Ureter (tissue), 1 donor: Measurements from ENCODE around the gene PLA2G4E. TPM values are rescaled to one million over a fixed set of nuclear protein-coding genes. Genes with fewer than 3 reads are reported as not detected.

Experiments
- DNase-seq: peaks from one replicate; pipeline ENCODE4 v3.0.0-alpha.2; 2020; ENCODE audit warnings: low spot score
- total RNA-seq: library from RNA; stranded (reverse); gene quantifications from one replicate; pipeline ENCODE4 v1.2.4, GENCODE V29; 2023
- donor health status: DM: yes; HTN: yes; CAD: no.

Gene PLA2G4E
- total RNA-seq, 1 donor from 2014 or later, result 0.34 TPM

DNA sequence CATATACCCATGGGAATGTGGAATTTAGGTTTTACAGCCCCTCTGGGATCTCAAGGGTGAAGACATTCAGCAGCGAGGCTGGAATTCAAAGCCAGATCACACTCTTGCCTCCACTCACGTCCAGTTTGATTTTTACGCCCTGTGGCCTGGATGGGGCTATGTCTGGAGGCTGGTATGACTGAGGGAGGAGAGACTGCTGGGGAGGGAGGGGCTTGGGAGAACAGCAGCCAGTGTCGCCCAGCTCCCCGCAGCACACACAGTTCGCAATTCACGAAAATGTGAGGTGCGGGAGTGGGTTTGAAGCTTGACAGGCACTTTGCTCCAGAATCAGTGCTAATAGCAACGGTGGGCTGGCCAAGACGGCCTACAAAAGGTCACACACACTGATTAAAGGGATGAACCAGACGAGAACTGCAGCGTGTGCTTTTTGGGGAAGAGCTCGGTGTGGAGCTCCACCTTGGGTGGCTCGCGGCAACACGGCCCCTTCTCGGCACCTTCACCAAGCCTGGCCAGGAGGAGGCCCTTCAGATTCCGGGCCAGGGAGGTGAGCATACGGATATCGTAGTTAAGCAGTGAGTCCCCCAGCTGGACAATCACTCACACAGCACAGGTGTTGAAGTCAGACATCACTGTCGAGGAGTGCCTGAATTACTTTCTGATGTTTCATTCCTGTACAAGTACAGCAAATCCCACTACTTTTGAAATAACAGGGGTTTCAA lies 64.9 kb downstream of the PLA2G4E start:
- no peak for DNase-seq

DNA sequence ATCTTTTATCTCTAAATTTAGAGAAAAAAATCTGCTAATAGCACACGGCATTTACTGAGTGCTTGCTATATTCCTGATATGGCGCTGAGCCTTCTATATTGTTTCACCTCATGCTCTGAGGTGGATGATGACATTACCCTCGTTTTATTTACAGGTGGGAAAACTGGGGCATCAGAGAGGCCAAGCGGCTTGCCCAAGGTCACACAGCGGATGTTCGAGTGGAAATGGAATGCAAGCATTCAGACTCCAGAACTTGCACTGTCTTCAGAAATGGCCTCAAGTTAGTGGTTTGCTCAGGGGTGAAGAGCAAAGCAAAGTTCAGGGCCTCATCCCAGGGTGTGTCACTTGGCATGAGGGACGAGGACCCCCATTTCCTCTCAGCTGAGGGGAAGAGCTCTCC lies 65.7 kb downstream of the PLA2G4E start:
- DNase-seq, result no peak

DNA sequence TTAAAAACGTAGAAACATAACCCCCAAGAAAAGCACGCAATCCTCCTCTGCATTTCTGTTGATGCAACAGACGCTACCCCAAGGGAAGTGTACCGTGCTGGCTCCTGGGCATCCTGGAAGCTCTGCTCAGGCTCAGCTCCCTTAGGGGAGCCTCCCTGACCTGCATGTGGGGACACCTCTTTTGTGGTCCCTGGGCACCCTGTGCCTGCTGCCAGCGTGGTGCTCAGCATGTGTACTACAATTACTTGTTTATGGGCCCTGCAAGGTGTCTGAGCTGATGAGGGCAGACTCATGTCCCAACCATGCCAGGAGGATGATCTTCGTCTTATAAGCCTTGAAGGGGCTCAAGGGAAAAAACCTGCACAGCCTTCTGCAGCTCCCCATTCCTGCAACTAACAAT lies 66.8 kb downstream of the PLA2G4E start:
- DNase-seq, result no peak

DNA sequence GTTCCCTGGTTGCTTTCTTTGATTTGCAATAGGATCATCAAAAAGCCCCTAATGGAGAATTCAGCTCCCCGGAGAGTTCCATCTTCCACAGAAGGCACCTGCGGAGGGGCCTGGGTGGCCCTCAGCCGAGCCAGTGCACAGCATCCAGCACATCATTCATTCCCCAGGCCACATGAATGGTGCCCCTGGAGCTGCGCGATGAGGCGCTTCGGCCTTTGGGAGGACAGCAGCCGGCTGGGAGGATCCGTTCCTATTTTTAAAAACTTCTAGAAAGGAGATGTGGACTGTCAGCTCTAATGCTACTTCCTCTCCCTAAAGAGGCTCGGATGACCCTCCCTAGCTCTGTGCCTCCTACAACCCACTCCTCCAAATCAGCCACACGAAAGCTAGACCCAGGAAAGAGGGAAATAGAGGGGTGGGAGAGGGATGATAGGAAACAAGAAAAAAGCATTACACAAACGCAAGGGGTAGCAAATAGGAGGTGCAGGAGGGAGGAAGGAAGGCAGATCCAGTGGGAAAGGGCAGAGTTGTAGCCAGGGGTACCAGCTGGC lies 68.8 kb downstream of the PLA2G4E start:
- DNase-seq, result no peak

DNA sequence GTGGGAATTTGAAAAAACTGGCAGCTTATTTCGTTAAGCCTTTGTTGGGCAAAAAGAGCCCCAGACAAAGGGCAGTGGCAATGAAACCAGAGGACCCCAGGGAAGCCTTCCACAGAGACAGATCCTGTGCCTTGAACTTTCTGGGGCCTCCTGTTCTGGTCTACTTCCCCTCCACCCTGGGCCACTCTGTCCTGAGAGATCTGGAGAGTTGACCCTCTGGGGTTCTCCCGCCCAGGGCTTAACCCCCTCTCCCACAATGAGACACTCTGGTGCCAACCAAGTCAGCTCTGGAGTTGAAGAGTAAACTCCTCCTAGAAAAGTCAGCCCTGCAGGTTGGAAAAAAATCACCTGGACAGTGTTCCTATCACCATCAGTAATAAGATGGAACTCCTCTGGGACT lies 69.3 kb downstream of the PLA2G4E start:
- no peak for DNase-seq

DNA sequence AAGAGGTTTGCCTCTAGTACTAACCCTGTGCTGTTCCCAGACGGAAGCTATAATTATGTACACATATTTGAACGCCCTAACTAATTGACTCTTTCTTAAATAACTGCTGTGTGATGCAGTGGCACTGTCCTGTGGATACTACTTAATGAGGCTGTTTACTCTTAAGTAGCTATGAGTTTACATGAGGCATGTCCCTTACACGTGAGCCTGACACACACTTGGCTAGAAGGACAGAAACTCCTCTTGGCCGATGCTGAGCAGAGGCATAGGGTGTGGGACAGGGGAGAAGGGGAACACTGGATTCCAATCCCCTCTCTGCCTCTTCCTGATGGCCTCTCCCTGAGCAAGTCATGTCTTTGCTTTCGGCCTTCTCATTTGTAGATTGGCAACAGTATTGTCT lies 70.4 kb downstream of the PLA2G4E start:
- no peak for DNase-seq

DNA sequence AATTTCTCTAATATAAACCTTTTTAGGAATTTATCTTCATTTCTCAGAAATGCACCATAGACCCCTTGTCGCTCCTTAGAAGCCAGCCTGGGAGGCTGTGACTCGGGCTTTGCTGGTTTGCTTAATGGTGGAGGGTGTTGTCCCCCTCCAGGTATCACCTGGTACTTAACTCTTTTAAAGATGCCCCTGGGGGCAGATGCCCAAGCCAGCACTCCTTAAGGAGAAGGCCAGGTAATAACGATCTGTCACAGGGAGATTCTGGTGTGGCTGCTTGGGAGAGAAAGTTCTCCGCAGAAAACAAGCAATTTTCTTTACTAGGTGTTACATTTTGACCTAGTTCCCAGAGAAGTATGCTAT lies 70.7 kb downstream of the PLA2G4E start:
- DNase-seq, result no peak

DNA sequence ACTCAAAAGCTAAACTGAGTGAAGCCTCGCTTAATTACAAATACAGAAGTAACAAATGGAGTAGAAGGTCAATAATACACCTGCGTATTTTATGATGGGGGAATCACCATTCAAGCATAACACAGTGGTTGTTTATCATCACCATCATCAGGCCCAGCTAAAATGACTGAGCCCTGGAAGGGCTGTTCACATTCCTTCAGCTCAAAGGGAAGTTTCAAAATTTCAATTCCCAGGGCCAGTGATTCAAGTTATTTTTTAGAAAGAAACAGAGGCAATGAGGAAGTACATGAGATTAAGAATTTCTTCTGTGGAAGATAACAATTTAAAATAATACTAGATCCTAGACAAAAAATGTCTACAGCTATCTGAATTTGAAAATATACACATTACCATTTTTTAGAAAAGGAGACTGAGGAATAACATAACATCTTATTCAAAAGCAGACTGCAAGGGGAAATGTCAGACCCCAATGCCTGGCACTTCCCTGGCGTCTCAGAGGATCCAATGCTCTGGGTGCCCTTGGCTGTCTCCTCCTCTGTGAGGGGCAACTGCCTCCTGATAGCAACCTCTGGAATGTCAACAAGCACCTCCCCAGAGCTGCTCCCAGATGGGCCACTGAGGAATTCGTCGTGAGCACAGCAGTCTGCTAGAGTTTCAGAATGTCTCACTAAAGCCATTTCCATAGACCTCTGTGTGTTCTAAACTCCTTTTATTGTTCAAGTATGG lies 71.3 kb downstream of the PLA2G4E start:
- no peak for DNase-seq

DNA sequence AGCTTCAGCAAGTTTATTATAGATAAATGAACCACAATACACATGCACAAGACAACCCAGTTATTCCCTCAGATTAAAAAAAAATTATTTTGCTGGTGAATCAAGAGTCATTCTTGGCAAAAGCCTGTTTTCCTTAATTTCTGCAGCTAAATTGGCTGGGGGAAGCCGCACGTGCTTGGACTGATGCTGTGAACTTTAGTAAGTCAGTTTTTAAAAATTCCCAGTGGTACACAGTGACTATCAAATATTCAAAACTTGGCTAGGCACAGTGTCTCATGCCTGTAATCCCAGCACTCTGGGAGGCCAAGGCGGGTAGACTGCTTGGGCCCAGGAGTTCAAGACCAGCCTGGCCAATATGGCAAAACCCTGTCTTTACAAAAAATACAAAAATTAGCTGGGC lies 72.4 kb downstream of the PLA2G4E start:
- no peak for DNase-seq

DNA sequence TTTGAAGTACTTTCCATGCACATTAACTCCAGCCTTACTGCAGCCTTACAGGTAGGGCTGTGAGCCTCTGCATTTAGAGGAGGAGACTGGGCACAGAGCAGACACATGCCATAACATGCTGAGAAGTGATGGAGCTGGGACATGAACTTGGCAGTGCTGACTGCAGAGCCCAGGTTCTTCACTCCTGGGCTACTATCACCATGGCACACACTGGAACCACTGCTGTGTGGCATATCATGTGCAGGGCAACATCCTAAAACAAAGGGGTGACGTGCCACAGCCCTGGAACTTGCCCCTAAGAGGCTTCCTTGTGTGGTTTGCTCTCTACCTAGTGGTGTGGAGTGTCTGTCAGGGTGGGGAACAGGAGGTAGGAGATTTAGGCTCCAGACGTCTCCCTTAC lies 73.9 kb downstream of the PLA2G4E start:
- DNase-seq, result no peak

DNA sequence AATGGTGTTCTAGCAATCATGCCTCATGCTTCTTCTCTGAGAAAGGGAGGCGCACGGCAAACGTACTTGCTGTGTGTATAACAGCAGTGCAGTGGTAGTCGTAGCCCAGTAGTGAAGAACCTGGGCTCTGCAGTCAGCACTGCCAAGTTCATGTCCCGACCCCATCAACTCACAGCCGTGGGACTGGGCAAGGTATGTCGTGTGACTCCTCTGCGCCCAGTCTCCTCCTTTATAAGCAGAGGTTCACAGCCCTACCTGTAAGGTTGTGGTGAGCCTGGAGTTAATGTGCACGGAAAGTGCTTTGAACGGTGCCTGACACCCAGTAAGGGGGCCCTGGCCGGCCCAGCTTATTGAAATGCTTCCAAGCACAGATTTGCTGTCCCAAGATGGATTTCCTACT lies 75.1 kb downstream of the PLA2G4E start:
- DNase-seq, result no peak

DNA sequence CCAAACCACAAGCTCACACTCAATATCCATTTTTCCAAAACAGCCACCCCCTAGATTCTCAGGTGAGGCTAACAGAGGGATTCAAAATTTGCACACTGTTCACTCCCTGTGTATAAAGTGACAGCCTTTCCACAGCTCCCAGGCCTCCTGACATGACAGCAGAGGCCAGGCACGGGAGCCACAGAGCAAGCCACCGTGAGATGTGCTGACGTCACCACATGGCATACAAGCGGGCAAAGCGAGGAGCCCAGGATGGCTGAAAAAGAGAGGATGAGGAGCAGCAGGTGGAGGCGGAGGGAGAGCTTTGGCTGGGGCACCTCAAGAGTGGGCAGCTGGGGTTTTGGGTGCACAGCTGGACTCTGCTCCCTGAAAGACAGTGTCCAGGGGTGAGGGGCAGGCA lies 75.6 kb downstream of the PLA2G4E start:
- no peak for DNase-seq

DNA sequence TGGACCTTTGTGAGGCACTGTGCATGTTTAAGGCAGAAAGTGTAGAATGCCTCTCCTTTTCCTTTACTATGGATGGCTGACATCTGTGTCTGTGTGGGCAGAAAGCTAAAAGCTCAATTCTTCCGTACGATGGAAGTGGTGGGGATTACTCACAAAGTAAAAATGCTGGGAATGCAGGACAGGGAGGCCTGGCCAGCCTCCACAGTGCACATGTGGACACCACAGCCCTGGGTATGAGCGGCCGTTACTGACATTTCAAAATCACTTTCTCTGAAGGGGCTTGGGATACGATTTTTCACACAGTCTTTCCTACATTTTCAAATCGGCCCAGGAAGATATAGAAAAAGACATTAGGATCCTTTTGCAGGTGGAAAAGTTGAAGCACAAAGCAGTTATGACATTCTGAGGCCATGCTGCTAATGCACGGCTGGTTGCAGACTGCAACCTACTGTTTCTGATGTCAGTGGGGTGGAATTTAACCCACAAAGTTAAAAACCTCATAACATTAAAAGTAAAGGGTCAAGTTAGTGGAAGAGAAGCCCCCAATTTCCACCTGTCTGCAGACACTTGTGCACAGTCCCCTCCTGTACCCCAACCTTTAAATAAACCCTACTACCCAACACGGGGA lies 76.4 kb downstream of the PLA2G4E start:
- peak; percentile 40 for DNase-seq

DNA sequence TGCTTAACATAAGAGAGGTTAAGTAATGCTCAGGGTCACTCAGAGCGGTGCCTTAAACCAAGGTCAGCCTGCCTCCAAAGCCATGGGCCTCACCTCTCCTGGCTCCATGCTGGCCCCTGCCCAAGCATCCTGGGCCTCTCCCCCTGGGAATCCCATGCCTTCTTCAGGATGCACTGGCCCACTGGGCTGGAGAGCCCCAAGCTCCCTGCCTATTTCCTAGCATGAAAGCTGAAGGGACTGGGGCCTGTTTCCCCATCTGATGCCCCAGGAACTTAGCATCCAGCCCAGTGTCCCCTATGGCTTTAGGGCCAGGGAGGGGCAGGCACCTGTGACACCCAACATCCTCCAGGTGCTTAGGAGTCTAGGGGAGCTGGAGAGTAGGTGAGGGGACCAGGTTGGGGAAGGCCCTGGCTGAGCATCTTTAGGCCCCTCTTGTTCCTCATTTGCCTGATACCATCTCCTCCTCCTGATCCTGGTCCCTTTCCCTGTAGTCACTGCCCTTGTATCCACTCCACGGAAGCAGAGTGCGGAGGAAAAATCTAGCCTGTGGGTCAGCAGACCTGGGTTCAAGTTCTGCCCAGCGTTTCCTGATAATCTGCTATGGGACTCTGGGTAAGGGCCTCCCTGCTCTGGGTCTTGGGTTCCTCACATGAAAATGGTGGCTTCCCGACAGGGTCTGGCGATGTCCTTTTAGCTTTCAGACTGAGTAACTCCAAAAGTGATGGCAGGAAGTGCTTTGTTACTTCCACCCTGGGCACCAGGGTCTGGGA lies 77.1 kb downstream of the PLA2G4E start:
- peak; percentile 35 for DNase-seq

DNA sequence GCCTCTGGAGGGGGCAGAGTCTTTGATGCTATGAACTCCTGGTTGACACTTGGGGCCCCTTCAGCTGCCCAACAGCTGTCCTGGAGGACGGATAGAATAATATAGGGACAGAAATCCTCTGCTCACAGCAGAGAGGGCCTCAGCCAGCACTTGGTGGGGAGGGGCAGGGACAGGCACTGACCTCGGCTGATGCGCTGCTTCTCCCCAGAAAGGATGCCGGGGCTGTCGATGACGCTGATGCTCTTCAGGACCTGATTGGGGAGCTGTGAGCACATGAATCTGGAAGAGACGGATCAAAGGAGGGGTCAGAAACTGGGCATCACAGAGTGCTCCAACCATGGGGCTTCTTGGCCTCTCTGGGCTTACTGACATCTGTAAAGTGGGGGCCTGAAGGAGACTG lies 78.0 kb downstream of the PLA2G4E start:
- DNase-seq, result peak; percentile 19

DNA sequence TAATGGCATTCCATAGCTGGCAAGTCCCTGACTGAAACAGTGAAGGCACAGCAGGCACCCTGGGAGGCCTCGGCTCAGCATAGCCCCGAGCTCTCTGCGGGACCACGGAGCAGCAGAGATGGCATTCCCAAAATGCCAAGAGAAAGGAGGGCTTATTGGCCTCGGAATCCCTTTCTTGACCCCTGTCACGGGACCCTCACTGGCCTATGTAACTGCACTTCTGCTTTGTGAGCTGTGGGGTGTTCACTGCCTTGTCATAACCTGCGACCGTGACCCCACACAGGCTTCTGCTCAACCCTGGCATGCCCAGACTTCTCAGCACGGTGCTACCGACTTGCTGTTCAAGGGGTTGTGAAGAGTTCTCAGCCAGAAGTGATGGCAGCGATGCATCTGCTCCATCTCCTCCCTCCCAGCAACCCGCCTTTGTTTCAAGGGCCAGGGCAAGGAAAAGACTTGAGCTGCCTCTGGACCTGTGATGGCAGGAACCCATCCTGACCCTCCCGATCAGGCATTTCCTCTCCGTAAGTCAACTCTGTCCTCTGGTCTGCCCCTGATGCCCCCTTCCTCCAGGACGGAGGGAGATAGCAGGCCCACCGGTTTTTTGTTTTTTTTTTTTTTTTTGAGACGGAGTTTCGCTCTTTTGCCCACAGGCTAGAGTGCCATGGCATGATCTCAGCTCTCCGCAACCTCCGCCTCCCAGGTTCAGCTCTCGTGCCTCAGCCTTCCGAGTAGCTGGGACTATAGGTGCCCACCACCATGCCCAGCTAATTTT lies 79.0 kb downstream of the PLA2G4E start:
- peak; percentile 27 for DNase-seq

DNA sequence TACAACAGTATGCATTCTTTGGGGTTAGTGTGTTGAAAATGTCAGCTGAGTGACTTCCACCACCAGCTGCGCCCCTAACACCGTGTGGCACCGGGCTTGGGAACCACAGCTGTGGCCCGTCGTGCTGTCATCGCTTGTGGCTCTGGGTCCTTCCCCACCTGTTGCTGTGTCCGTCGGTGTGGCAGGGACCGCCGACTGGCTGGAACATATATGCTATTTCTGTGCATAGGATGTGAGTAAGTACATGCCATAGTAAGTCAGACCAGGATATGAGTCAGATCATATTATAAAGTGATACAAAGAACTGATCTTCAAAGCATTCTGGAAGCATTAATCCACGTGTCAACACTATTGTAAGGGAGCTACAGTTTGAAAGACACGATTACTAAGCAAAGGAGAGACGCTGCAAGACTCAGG lies 80.4 kb downstream of the PLA2G4E start:
- peak; percentile 31 for DNase-seq

DNA sequence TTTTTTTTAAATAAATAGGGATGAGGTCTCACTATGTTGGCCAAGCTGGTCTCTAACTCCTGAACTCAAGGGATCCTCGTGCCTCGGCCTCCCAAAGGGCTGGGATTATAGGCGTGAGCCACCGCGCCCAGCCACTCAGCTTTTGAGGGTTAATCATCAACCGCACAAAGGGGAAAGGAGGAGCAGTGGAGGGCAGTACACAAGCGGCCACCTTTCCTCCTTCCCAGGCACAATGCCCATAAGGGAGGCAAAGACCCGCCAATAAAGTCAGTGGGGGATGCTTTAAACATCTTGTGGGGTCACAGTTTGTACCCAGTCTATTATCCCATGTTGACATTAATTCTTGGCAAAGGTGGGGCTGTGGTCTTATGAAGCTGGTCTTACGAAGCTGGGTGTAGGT lies 80.9 kb downstream of the PLA2G4E start:
- peak; percentile 10 for DNase-seq

DNA sequence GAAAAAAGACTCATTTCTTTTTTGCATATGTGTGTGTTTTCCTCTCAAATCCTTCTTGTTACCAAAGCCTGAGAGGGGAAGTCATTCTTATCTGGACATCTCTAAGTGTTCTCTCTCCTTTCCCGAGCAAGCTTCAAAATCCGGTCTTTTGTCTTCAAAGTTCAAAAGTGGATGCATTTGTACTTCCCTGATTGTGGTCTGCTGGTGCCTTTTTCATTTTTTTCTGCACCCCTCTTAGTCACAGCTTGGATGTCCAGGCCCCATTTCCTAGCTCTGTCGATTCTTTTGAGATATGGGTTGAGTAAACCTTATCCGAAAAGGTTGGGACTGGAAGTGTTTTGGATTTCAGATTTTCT lies 83.3 kb downstream of the PLA2G4E start:
- DNase-seq, result no peak

DNA sequence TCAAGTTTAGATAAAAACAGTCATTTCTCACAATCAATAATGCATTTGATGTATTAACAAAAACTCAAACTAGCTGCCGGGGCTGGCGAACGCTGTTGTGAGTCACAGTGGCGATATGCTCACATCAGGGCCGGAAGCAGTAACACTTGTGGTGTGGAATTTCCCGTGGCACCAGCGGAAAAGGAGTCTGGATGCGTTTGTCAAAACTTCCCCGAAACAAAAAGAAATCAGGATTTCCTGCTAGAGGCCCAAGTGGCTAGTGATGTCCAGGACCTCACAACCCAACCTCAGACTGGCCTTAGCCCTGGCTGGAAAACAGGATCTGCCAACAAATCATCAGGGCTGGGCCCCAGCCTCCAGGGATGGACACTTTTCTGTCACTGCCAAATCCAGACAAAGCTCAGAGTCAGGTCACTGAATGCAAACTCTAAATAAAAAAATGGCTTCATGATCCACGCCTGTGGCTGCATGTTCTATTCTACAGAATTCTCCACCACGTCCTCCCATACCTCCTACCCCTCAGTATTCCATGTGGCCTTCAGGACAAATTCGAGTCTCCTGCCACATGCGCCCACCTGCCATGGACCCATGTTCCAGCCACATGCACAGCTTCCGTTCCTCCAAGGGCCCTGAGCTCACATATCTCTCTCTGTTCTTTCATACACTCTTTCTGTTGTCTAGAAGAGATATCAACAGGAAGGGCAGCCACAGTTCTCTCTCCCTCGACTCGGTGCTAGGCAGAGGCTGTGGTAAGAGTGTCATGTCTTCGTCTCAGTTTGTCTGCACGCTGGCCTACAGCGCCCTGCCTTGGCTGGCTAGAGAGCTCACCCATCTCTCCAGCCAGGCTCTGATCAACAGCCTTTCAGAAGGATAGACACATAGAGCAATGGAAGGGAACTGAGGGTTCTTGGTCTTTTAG lies 83.9 kb downstream of the PLA2G4E start:
- no peak for DNase-seq
